ENCODE measurements around the gene CLTCL1.

CLTCL1 gene

GRCh38 chr22:19244600-19245352, 46.7 kb downstream of the CLTCL1 start:
- no peak for DNase-seq (ENCODE audit: low read depth)

GRCh38 chr22:19242699-19243098, 48.8 kb downstream of the CLTCL1 start:
- DNase-seq (ENCODE audit: low read depth): no peak

GRCh38 chr22:19241593-19241906, 50.0 kb downstream of the CLTCL1 start:
- DNase-seq (ENCODE audit: low read depth): no peak

- no peak for DNase-seq (ENCODE audit: low read depth)
Observed at GRCh38 chr22:19240813-19241592, 50.5 kb downstream of the CLTCL1 start.

- DNase-seq (ENCODE audit: low read depth): no peak
Observed at GRCh38 chr22:19239464-19239863, 52.1 kb downstream of the CLTCL1 start.

GRCh38 chr22:19238900-19239299, 52.6 kb downstream of the CLTCL1 start:
- DNase-seq (ENCODE audit: low read depth): no peak

GRCh38 chr22:19235874-19236273, 55.6 kb downstream of the CLTCL1 start:
- no peak for DNase-seq (ENCODE audit: low read depth)

GRCh38 chr22:19234126-19234896, 57.2 kb downstream of the CLTCL1 start:
- no peak for DNase-seq (ENCODE audit: low read depth)

- no peak for DNase-seq (ENCODE audit: low read depth)
Observed at GRCh38 chr22:19233189-19233661, 58.3 kb downstream of the CLTCL1 start.

- DNase-seq (ENCODE audit: low read depth): no peak
Observed at GRCh38 chr22:19232623-19233022, 58.9 kb downstream of the CLTCL1 start.

GRCh38 chr22:19231986-19232385, 59.5 kb downstream of the CLTCL1 start:
- DNase-seq (ENCODE audit: low read depth): no peak

- DNase-seq (ENCODE audit: low read depth): no peak
Observed at GRCh38 chr22:19229600-19229999, 61.9 kb downstream of the CLTCL1 start.

GRCh38 chr22:19228179-19228578, 63.3 kb downstream of the CLTCL1 start:
- no peak for DNase-seq (ENCODE audit: low read depth)

- no peak for DNase-seq (ENCODE audit: low read depth)
Observed at GRCh38 chr22:19226428-19226827, 65.1 kb downstream of the CLTCL1 start.

GRCh38 chr22:19225560-19225959, 66.0 kb downstream of the CLTCL1 start:
- DNase-seq (ENCODE audit: low read depth): no peak

GRCh38 chr22:19224985-19225384, 66.5 kb downstream of the CLTCL1 start:
- DNase-seq (ENCODE audit: low read depth): no peak

GRCh38 chr22:19224557-19224956, 67.0 kb downstream of the CLTCL1 start:
- DNase-seq (ENCODE audit: low read depth): no peak

- DNase-seq (ENCODE audit: low read depth): no peak
Observed at GRCh38 chr22:19223617-19224016, 67.9 kb downstream of the CLTCL1 start.

- no peak for DNase-seq (ENCODE audit: low read depth)
Observed at GRCh38 chr22:19223110-19223509, 68.4 kb downstream of the CLTCL1 start.

- no peak for DNase-seq (ENCODE audit: low read depth)
Observed at GRCh38 chr22:19222242-19223005, 69.1 kb downstream of the CLTCL1 start.

GRCh38 chr22:19220867-19221266, 70.7 kb downstream of the CLTCL1 start:
- no peak for DNase-seq (ENCODE audit: low read depth)

All from T follicular helper cell (primary cell).